Activated T-helper 1 cell treated with anti-CD3 and anti-CD28 coated beads, Interleukin-12 subunit alpha, Interleukin-12 subunit beta, Interleukin-2, Interleukin-4 antibody, amounts not matched to agents 30 ng/mL and 10 ng/mL and 1 ng/mL, durations not matched to agents 14 hours and 24 hours and 36 hours (primary cell): Measurements from ENCODE around the gene FURIN. TPM values are rescaled to one million over a fixed set of nuclear protein-coding genes. Genes with fewer than 3 reads are reported as not detected.
A peak's percentile ranks its signal among the peaks of the same experiment; 100 is the strongest.
"Not testable (repeated sequence)": the region's sequence is repeated elsewhere in the genome, so short reads cannot be mapped to it uniquely, and the experiment has no call there.

ENCODE experiments used
- DNase-seq: peaks from one replicate; pipeline ENCODE4 v3.0.0; 2021; ENCODE audit warnings: low spot score
- H3K27ac Mint-ChIP-seq: one replicate; pipeline ENCODE4 v1.8.0; 2021; ENCODE audit warnings: mild to moderate bottlenecking, mixed read lengths
- H3K27me3 Mint-ChIP-seq: one replicate; pipeline ENCODE4 v1.8.0; 2022; ENCODE audit warnings: mild to moderate bottlenecking, moderate library complexity, mixed read lengths; ENCODE audit not compliant: insufficient read depth
- H3K36me3 Mint-ChIP-seq: one replicate; pipeline ENCODE4 v1.8.0; 2021; ENCODE audit warnings: low read depth, mixed read lengths
- H3K4me1 Mint-ChIP-seq: one replicate; pipeline ENCODE4 v1.8.0; 2021; ENCODE audit warnings: low read depth, mixed read lengths
- H3K4me3 Mint-ChIP-seq: one replicate; pipeline ENCODE4 v1.8.0; 2021; ENCODE audit warnings: mild to moderate bottlenecking, moderate library complexity, mixed read lengths
- H3K9me3 Mint-ChIP-seq: one replicate; pipeline ENCODE4 v1.8.0; 2021; ENCODE audit warnings: mixed read lengths
- intact Hi-C: fragments of 100-400 bp; cut with micrococcal nuclease; formaldehyde crosslinking; loops from one replicate; pipeline ENCODE4 v1.15.1; 2024
- total RNA-seq: library from RNA; stranded (reverse); gene quantifications from 2 replicates; pipeline ENCODE4 v1.2.3, GENCODE V29; 2022

Gene FURIN
- total RNA-seq, 1 donor from 2014 or later = 530 TPM

DNA sequence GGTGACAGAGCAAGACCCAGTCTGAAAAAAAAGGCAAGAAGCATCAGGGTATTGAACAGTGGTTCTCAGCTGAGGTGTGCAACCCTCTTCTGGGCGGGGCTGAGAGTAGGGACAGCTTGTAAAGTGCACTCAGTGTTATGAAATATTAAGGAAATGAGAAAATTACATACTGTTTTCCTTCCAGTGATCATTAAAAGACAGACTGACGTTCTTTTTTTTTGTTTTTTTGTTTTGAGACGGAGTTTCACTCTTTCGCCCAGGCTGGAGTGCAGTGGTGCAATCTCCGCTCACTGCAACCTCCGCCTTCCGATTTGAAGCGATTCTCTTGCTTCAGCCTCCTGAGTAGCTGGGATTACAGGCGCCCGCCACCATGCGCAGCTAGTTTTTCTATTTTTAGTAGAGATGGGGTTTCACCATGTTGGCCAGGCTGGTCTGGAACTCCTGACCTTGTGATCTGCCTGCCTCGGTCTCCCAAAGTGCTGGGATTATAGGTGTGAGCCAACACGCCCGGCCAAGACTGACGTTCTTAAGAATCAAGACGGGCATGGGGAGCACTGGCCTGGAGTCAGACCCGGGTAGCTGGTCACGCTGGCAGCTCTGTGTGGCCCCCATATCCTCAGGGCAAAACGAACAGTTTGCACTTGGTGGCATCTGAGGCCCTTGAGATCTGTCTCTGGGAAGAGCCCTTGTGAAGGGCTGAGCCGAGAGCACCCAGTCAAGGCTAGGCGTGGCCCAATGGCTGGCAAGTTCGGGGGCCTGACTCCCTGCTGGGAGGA, 46.1 kb downstream of the FURIN start:
- Mint-ChIP-seq H3K4me1 (no peaks in the 10 kb centered on the region), H3K36me3 (peaks cover 51% of the 10 kb centered on the region), H3K9me3 (no peaks in the 10 kb centered on the region), H3K27ac (no peak overlapping the region), H3K27me3 (no peaks in the 10 kb centered on the region), H3K4me3 (no peak overlapping the region)
- DNase-seq = no peak
- intact Hi-C loops = no loop called here

DNA sequence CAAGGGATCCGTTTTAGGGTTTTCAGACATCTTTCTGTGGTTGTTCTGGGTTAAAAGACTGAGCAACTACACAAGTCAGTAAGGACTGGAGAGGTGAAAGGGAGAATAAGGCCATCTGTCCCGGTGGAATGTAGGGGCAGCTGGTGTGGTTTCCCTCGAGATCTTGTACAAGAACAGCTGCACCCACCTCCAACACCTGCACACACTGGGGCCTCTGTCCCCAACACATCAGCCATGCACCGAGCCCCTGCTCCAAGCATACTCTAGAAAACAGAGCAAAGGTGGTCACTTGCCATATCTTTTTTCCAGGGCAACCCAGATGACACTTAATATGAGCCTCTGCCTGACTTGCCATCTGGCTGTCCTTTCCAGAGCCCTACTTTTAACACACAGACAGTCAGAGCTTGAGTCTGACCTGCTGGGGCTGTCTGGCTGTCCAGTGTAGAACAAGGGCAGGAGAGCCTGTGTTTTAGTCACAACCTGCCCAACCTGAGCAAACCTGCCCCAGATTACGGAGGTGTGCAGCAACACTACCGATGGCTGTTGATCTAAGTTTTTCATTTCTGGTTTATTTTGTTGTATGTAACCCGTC, 46.9 kb downstream of the FURIN start:
- H3K4me1 Mint-ChIP-seq = no peaks in the 10 kb centered on the region
- no peak for DNase-seq

DNA sequence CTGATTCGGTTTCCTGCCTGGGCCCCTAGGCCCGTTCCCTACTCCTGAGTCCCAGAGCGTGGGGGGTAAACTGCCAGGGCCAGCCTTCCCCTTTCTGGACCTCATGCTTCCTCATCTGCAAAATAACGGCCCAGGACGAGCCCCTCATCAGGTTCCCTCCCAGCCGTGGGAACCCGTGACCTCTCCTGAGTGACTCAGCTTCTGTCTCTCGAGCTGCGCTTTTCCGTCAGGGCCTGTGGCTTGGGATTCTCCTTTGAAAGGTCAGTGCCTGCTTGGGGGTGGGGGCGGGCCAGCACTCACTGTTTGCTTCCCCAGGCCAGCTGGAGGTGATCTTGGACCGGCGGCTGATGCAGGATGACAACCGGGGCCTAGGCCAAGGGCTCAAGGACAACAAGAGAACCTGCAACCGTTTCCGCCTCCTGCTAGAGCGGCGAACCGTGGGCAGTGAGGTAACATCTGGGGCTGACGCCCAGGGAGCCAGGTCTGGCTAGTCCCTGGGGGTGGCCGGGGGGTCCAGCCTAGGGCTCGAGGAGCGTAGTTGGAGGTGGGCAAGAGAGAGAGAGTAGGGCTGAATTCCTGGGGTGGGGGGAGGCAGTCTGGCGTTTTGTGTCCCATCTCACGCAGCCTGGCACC, 47.5 kb downstream of the FURIN start:
- peaks cover 61% of the 10 kb centered on the region for H3K36me3 Mint-ChIP-seq
- no peaks in the 10 kb centered on the region for H3K9me3 Mint-ChIP-seq
- intact Hi-C loops = no loop called here
- H3K4me3 Mint-ChIP-seq = no peak overlapping the region
- no peak overlapping the region for H3K27ac Mint-ChIP-seq
- H3K27me3 Mint-ChIP-seq = no peaks in the 10 kb centered on the region
- H3K4me1 Mint-ChIP-seq = peaks cover 4% of the 10 kb centered on the region
- DNase-seq = no peak

More for the DNA sequence above, 46.9 kb downstream of the FURIN start:
- intact Hi-C loops = no loop called here
- no peak overlapping the region for H3K4me3 Mint-ChIP-seq
- no peaks in the 10 kb centered on the region for H3K9me3 Mint-ChIP-seq
- peaks cover 59% of the 10 kb centered on the region for H3K36me3 Mint-ChIP-seq
- peak overlapping the region; percentile 58 for H3K27ac Mint-ChIP-seq
- H3K27me3 Mint-ChIP-seq = no peaks in the 10 kb centered on the region

DNA sequence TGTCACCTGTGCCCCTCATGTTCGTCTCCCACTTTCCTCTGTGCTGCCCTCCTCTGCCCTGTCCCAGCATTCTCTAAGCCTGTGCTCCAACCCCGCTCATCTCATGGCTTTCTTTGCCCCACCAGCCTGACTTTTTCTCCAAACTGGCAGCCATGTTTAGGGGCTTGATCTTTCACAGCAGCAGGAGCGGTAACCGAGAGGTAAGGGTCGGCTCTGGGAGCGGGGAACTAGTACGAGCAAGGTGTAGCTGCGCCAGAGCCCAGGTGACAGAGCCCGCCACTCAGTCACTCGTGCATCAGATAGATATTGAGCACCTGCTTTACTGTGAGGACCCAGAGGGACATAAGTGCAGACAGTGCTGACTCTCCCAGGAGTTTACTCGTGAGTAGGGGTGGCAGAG, 48.1 kb downstream of the FURIN start:
- Mint-ChIP-seq H3K27ac (no peak overlapping the region), H3K4me3 (no peak overlapping the region), H3K4me1 (peaks cover 9% of the 10 kb centered on the region), H3K27me3 (no peaks in the 10 kb centered on the region), H3K36me3 (peaks cover 65% of the 10 kb centered on the region), H3K9me3 (no peaks in the 10 kb centered on the region)
- no peak for DNase-seq
- intact Hi-C loops = no loop called here

DNA sequence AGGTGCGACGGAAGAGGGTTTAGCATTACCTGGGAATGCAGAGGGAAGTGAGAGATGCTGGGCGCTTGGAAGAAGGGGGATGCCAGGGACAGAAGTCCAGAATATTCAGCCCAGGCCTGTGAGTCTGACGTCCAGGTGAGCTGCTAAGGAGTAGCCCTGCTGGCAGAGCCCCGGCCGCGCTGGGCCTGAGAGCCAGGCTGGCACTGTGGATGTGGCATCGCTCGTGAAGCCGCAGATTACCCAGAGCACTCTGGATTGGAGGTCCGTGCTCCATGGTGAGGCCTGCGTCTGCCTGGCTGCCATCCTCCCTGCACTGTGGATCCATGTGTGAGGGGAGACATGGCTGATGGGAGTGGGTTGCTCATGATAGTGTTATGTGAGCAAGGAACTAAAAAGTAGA, 49.2 kb downstream of the FURIN start:
- intact Hi-C loops = no loop called here
- peaks cover 18% of the 10 kb centered on the region for H3K4me1 Mint-ChIP-seq
- H3K27ac Mint-ChIP-seq = no peak overlapping the region
- no peaks in the 10 kb centered on the region for H3K27me3 Mint-ChIP-seq
- H3K36me3 Mint-ChIP-seq = peaks cover 70% of the 10 kb centered on the region
- H3K4me3 Mint-ChIP-seq = no peak overlapping the region
- no peak for DNase-seq
- H3K9me3 Mint-ChIP-seq = no peaks in the 10 kb centered on the region

DNA sequence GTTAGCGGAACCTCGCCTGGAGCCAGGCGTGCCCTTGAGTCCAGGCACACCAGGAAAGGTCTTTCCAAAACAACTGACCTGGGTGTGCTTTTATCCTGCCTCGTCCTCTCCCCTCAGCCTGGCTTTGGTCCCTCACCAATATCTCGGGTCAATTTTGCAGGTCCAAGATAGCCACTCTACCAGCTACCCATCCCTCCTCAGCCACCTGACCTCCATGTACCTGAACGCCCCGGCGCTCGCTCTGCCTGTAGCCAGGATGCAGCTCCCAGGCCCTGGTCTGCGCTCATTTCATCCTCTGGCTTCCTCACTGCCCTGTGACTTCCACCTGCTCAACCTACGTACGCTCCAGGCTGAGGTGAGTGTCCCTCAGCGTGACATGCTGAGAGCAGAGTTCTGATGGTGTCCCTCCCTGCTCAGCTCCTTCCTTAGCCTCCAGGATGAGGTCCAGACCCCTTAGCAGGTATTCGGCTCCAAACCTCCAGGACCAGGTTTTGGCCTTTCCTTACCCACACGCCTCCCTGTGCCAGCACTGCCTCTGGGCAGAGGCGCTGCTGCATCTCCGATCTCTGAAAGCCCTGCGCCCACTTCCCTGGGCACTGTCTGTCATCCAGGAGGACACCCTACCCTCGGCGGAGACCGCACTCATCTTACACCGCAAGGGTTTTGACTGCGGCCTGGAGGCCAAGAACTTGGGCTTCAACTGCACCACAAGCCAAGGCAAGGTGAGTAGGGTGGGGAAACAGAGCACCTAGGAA, 49.8 kb downstream of the FURIN start:
- H3K27ac Mint-ChIP-seq = no peak overlapping the region

DNA sequence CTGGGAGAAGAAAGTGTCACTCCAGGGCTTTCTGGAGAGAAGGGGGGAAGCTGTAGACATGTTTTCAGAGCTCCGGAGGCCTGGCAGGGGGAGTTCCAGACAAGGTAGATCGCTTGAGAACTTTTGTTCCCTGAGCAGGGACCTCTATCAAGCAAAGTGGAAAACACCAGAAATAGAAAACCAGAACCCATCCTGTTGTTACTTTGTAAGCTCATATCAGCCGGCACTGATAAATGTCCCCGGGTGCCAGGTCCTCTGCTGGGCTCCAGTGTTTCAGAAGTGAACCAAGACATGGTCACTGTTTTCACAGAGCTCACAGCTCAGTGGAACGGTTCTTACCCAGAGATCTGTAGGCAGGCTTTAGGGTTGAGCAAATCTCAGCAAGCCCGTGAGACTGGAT, 50.4 kb downstream of the FURIN start:
- no peak for DNase-seq
- no peak overlapping the region for H3K27ac Mint-ChIP-seq
- peaks cover 63% of the 10 kb centered on the region for H3K36me3 Mint-ChIP-seq
- H3K4me1 Mint-ChIP-seq = peaks cover 30% of the 10 kb centered on the region
- no peaks in the 10 kb centered on the region for H3K27me3 Mint-ChIP-seq
- H3K4me3 Mint-ChIP-seq = no peak overlapping the region
- intact Hi-C loops = no loop called here
- H3K9me3 Mint-ChIP-seq = no peaks in the 10 kb centered on the region

More for the DNA sequence above, 49.8 kb downstream of the FURIN start:
- intact Hi-C loops = no loop called here
- H3K36me3 Mint-ChIP-seq = peaks cover 66% of the 10 kb centered on the region
- H3K4me1 Mint-ChIP-seq = peaks cover 24% of the 10 kb centered on the region
- H3K4me3 Mint-ChIP-seq = no peak overlapping the region
- no peak for DNase-seq
- no peaks in the 10 kb centered on the region for H3K27me3 Mint-ChIP-seq
- H3K9me3 Mint-ChIP-seq = no peaks in the 10 kb centered on the region

GRCh38 chr15:90921887-90922286, 53.5 kb downstream of the FURIN start:
- Mint-ChIP-seq H3K36me3 (peaks cover 54% of the 10 kb centered on the region), H3K27ac (no peak overlapping the region), H3K4me3 (no peak overlapping the region), H3K4me1 (peaks cover 46% of the 10 kb centered on the region), H3K9me3 (no peaks in the 10 kb centered on the region), H3K27me3 (no peaks in the 10 kb centered on the region)
- intact Hi-C loops = loop anchor here (2.0 kb wide), 2 partner anchors 19 to 77 kb away; partner anchors contain the start of gene MAN2A2
- DNase-seq = no peak

DNA sequence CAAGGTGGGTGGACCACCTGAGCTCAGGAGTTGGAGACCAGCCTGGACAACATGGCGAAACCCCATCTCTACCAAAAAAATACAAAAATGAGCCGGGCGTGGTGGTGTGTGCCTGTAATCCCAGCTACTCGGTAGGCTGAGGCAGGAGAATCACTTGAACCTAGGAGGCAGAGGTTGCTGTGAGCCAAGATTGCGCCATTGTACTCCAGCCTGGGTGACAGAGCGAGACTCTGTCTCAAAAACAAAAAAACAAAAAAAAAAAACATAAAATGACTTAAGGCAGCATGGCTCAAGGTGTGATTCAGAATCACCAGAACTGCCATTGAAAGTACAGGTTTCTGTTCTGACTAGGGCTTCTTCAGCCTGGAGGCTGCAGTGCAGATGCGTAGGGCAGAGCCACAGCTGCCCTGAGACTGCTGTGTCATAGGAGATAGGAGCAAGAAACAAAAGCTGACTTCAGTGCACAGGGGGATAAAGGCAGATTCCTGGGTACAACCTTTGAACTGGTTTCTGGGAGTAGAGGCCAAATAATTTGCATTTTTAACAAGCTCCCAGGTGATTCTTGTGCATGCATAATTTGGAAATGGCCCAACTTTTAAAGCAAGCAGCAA, 54.4 kb downstream of the FURIN start:
- intact Hi-C loops = loop anchor here (1.0 to 2.0 kb wide), 3 partner anchors 8 to 78 kb away; partner anchors contain the start of gene MAN2A2
- peaks cover 50% of the 10 kb centered on the region for H3K36me3 Mint-ChIP-seq
- peak overlapping the region; percentile 73 for H3K27ac Mint-ChIP-seq
- not testable (repeated sequence) for H3K9me3 Mint-ChIP-seq, DNase-seq, H3K4me3 Mint-ChIP-seq, H3K27me3 Mint-ChIP-seq
- H3K4me1 Mint-ChIP-seq = peaks cover 46% of the 10 kb centered on the region

- H3K27ac Mint-ChIP-seq = peak overlapping the region; percentile 85
- peaks cover 40% of the 10 kb centered on the region for H3K36me3 Mint-ChIP-seq
- DNase-seq = no peak
- H3K4me3 Mint-ChIP-seq = peak overlapping the region; percentile 51
- H3K9me3 Mint-ChIP-seq = no peaks in the 10 kb centered on the region
- intact Hi-C loops = no loop called here
- H3K4me1 Mint-ChIP-seq = peaks cover 54% of the 10 kb centered on the region
- H3K27me3 Mint-ChIP-seq = no peaks in the 10 kb centered on the region
Observed at GRCh38 chr15:90924375-90924774, 56.0 kb downstream of the FURIN start.

- H3K27me3 Mint-ChIP-seq, H3K4me3 Mint-ChIP-seq, H3K9me3 Mint-ChIP-seq, DNase-seq, intact Hi-C loops, H3K27ac Mint-ChIP-seq: not testable (repeated sequence)
- peaks cover 19% of the 10 kb centered on the region for H3K36me3 Mint-ChIP-seq
- H3K4me1 Mint-ChIP-seq = peaks cover 67% of the 10 kb centered on the region
Observed at GRCh38 chr15:90926766-90927165, 58.4 kb downstream of the FURIN start.

DNA sequence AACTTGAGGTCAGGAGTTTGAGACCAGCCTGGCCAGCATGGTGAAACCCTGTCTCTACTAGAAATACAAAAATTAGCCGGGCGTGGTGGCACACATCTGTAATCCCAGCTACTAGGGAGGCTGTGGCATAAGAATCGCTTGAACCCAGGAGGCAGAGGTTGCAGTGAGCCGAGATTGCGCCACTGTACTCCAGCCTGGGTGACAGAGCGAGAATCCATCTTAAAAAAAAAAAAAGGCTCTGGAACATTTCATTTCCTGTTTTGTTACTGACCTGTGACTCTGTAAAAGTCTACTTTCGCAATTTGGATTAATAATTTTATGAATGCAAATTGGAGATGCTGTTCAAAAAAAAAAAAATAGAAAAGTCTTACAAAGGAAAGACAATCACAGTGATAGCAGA, 59.7 kb downstream of the FURIN start:
- Mint-ChIP-seq H3K4me1 (peaks cover 64% of the 10 kb centered on the region), H3K4me3 (peak overlapping the region; percentile 65), H3K36me3 (peaks cover 13% of the 10 kb centered on the region), H3K27ac (peak overlapping the region; percentile 67)
- H3K27me3 Mint-ChIP-seq, DNase-seq, H3K9me3 Mint-ChIP-seq, intact Hi-C loops: not testable (repeated sequence)
